Measurements from ENCODE around the gene ABLIM1. TPM values are rescaled to one million over a fixed set of nuclear protein-coding genes. Genes with fewer than 3 reads are reported as not detected.

The ABLIM1 gene
- polyA plus RNA-seq, 3 donors, result 0.33 to 0.91 (median 0.57) TPM

- peaks cover 37 to 46% (median 37%) of the 10 kb centered on the region in 3 donors for H3K27me3 Mint-ChIP-seq (ENCODE audit: low read depth in 3 of 3)
- Histone ChIP-seq H4K20me1 (ENCODE audit: insufficient read depth, low read length) (no peaks in the 10 kb centered on the region), H3K27me3 (ENCODE audit: control insufficient read depth in 2 of 2, insufficient read depth in 2 of 2, low read length in 2 of 2) (peaks cover 39 to 41% of the 10 kb centered on the region in 2 donors)
Observed at GRCh38 chr10:114629083-114629823, 28.8 kb downstream of the ABLIM1 start.

DNA sequence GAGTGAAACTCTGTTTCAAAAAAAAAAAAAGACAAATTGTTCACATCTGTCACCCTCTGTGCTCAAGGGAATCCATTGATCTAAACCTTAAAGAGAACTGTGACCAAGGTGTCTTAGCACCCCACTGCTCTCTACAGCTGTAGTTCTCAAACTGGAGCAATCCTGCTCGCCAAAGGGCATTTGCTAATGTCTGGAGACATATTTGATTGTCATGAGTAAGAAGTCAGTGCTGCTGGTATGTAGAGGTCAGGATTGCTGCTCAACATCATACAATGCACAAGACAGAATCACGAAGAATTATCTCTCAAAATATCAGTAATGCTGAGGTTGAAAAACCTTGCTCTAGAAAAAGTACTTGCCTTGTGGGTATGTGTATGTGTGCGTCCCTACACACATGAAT is 30.0 kb downstream of the ABLIM1 start:
- no peak overlapping the region for H2AFZ ChIP-seq (ENCODE audit: insufficient read depth, low read depth, low read length, poor library complexity, severe bottlenecking)
- Mint-ChIP-seq H3K4me3 (no peak overlapping the region), H3K36me3 (peaks cover 0 to 10% of the 10 kb centered on the region in 2 donors), H3K4me1 (peaks cover 17% of the 10 kb centered on the region), H3K27me3 (ENCODE audit: low read depth in 3 of 3) (peaks cover 29 to 38% (median 32%) of the 10 kb centered on the region in 3 donors), H3K9me3 (peaks cover 0 to 8% (median 2%) of the 10 kb centered on the region in 7 donors), H3K27ac (no peak overlapping the region)
- H3K36me3 ChIP-seq (replicated peaks in 1 of 2; ENCODE audit: control insufficient read depth in 1 of 2, insufficient read depth in 2 of 2, low read length in 2 of 2), result no peaks in the 10 kb centered on the region
- no peak overlapping the region for H3K4me2 ChIP-seq (replicated peaks; ENCODE audit: extremely low read depth, low read length, poor library complexity, severe bottlenecking)
- TF ChIP-seq, protein P1, sequence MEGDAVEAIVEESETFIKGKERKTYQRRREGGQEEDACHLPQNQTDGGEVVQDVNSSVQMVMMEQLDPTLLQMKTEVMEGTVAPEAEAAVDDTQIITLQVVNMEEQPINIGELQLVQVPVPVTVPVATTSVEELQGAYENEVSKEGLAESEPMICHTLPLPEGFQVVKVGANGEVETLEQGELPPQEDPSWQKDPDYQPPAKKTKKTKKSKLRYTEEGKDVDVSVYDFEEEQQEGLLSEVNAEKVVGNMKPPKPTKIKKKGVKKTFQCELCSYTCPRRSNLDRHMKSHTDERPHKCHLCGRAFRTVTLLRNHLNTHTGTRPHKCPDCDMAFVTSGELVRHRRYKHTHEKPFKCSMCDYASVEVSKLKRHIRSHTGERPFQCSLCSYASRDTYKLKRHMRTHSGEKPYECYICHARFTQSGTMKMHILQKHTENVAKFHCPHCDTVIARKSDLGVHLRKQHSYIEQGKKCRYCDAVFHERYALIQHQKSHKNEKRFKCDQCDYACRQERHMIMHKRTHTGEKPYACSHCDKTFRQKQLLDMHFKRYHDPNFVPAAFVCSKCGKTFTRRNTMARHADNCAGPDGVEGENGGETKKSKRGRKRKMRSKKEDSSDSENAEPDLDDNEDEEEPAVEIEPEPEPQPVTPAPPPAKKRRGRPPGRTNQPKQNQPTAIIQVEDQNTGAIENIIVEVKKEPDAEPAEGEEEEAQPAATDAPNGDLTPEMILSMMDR (IDR thresholded peaks at IDR 0.05), result no peak
- no peak overlapping the region for H3K9ac ChIP-seq (ENCODE audit: insufficient read depth, low read length, poor library complexity, severe bottlenecking)
- H3K4me3 ChIP-seq (replicated peaks in 1 of 3; ENCODE audit: low read depth in 2 of 3, low read length in 3 of 3), result no peak overlapping the region
- peaks cover 0 to 19% of the 10 kb centered on the region in 2 donors for H3K9me3 ChIP-seq (replicated peaks in 1 of 2; ENCODE audit: control insufficient read depth in 1 of 2, insufficient read depth in 1 of 2, low read length in 2 of 2)
- peaks cover 32 to 35% of the 10 kb centered on the region in 2 donors for H3K27me3 ChIP-seq (ENCODE audit: control insufficient read depth in 2 of 2, insufficient read depth in 2 of 2, low read length in 2 of 2)
- no peak for DNase-seq
- peaks cover 4 to 12% of the 10 kb centered on the region in 2 donors for H3K4me1 ChIP-seq (ENCODE audit: control insufficient read depth in 1 of 2, insufficient read depth in 2 of 2, low read length in 2 of 2)
- H3K79me2 ChIP-seq (ENCODE audit: insufficient read depth, low read length), result no peaks in the 10 kb centered on the region
- intact Hi-C loops (cut with micrococcal nuclease), result no loop called here
- no peak overlapping the region for H3K27ac ChIP-seq (ENCODE audit: low read depth in 1 of 2, low read length in 2 of 2)
- H4K20me1 ChIP-seq (ENCODE audit: insufficient read depth, low read length), result no peaks in the 10 kb centered on the region
- WGBS (ENCODE audit: insufficient coverage), result no CpG with 5 or more reads among the region's 3 CpGs

More at GRCh38 chr10:114629083-114629823, 28.8 kb downstream of the ABLIM1 start:
- peaks cover 0 to 6% (median 3%) of the 10 kb centered on the region in 7 donors for H3K9me3 Mint-ChIP-seq
- peaks cover 4 to 12% of the 10 kb centered on the region in 2 donors for H3K4me1 ChIP-seq (ENCODE audit: control insufficient read depth in 1 of 2, insufficient read depth in 2 of 2, low read length in 2 of 2)
- DNase-seq, result no peak
- H3K4me2 ChIP-seq (replicated peaks; ENCODE audit: extremely low read depth, low read length, poor library complexity, severe bottlenecking), result no peak overlapping the region
- no peak overlapping the region for H2AFZ ChIP-seq (ENCODE audit: insufficient read depth, low read depth, low read length, poor library complexity, severe bottlenecking)
- no peak overlapping the region for H3K4me3 ChIP-seq (replicated peaks in 1 of 3; ENCODE audit: low read depth in 2 of 3, low read length in 3 of 3)
- TF ChIP-seq, protein P1 (IDR thresholded peaks at IDR 0.05), result no peak
- intact Hi-C loops (cut with micrococcal nuclease), result no loop called here
- H3K9ac ChIP-seq (ENCODE audit: insufficient read depth, low read length, poor library complexity, severe bottlenecking), result no peak overlapping the region
- H3K36me3 Mint-ChIP-seq, result peaks cover 0 to 10% of the 10 kb centered on the region in 2 donors
- H3K4me1 Mint-ChIP-seq, result peaks cover 19% of the 10 kb centered on the region
- 89% methylated on average over 6 of the region's 9 CpGs for WGBS (ENCODE audit: insufficient coverage)
- no peak overlapping the region for H3K27ac ChIP-seq (ENCODE audit: low read depth in 1 of 2, low read length in 2 of 2)
- peaks cover 0 to 19% of the 10 kb centered on the region in 2 donors for H3K9me3 ChIP-seq (replicated peaks in 1 of 2; ENCODE audit: control insufficient read depth in 1 of 2, insufficient read depth in 1 of 2, low read length in 2 of 2)
- H3K27ac Mint-ChIP-seq, result no peak overlapping the region
- H3K79me2 ChIP-seq (ENCODE audit: insufficient read depth, low read length), result no peaks in the 10 kb centered on the region
- H3K36me3 ChIP-seq (replicated peaks in 1 of 2; ENCODE audit: control insufficient read depth in 1 of 2, insufficient read depth in 2 of 2, low read length in 2 of 2), result no peaks in the 10 kb centered on the region
- H3K4me3 Mint-ChIP-seq, result no peak overlapping the region

Data from CD14-positive monocyte (primary cell).